HCT116 (cell line): ENCODE results near the gene ACAT2. TPM values are rescaled to one million over a fixed set of nuclear protein-coding genes. Genes with fewer than 3 reads are reported as not detected.

Source experiments
- ATAC-seq: fragments of 200-7000 bp; cut with Tn5 transposase; 2 replicates; pipeline ENCODE4 v1.9.1; 2020; ENCODE audit warnings: mild to moderate bottlenecking, moderate library complexity
- BruUV-seq: library from RNA; stranded (reverse); fragments of 400-500 nt; replicated peaks from 2 replicates; lab custom pipeline; 2021; lab: Mats Ljungman, UMichigan
- CTCF ChIA-PET: fragments of 300-600 bp; sonication (Branson Sonifier 250); formaldehyde crosslinking; loops from one replicate; lab custom pipeline; 2021; ENCODE audit warnings: antibody characterized with exemption; lab: Charles Lee
- POLR2A ChIA-PET: fragments of 300-600, 350-600 bp; sonication (Branson Sonifier 250); formaldehyde crosslinking; loops from one replicate; lab custom pipeline; 2021; ENCODE audit warnings: antibody characterized with exemption; lab: Charles Lee
- RAD21 ChIA-PET, 2 experiments: fragments of 300-600 bp; sonication (Branson Sonifier 250); formaldehyde crosslinking; loops; one replicate each; lab custom pipeline; 2023; ENCODE audit warnings: low total read pairs in 2 of 2; ENCODE audit not compliant: uncharacterized antibody in 2 of 2, unreplicated experiment in 2 of 2, low non-redundant PET in 1 of 2; lab: Charles Lee
- DNase-seq: peaks from one replicate; pipeline ENCODE4 v3.0.0-alpha.2; 2010; ENCODE audit warnings: low read depth, low spot score
- H2AFZ ChIP-seq: fragments of 200-600 bp; shearing (Covaris generic), sonication (generic); 2 replicates; pipeline ENCODE4 v1.6.1; 2017; ENCODE audit warnings: low read depth, mixed run types, mixed read lengths, antibody characterized with exemption, low read length; ENCODE audit not compliant: poor library complexity, severe bottlenecking
- H3K27ac ChIP-seq: 2 replicates; pipeline ENCODE4 v1.5.1; 2012; ENCODE audit warnings: low read depth, low read length
- H3K27me3 ChIP-seq: fragments of 200-600 bp; sonication (generic); 2 replicates; pipeline ENCODE4 v1.6.1; 2016; ENCODE audit warnings: mixed run types, low read length, mixed read lengths; ENCODE audit not compliant: insufficient read depth
- H3K36me3 ChIP-seq, 2 experiments: fragments of 200-500 bp in 1 of 2; fragments of 200-600 bp in 1 of 2; sonication (Bioruptor generic) in 1 of 2; sonication (generic) in 1 of 2; 2 replicates each; pipeline versions ENCODE4 v1.5.1 to v1.6.1; 2014 to 2016; ENCODE audit warnings: low read length in 2 of 2, inconsistent platforms in 1 of 2, mixed read lengths in 1 of 2, mixed run types in 1 of 2; ENCODE audit not compliant: insufficient read depth in 2 of 2, control insufficient read depth in 1 of 2
- H3K4me1 ChIP-seq, 2 experiments: fragments of 200-600 bp in 1 of 2; sonication (generic) in 1 of 2; 2 replicates each; pipeline versions ENCODE4 v1.5.1 to v1.6.1; 2012 to 2017; ENCODE audit warnings: low read length in 2 of 2, inconsistent platforms in 1 of 2, mild to moderate bottlenecking in 1 of 2, mixed read lengths in 1 of 2, mixed run types in 1 of 2, moderate library complexity in 1 of 2; ENCODE audit not compliant: insufficient read depth in 2 of 2, control insufficient read depth in 1 of 2
- H3K4me2 ChIP-seq: fragments of 200-600 bp; sonication (generic); 2 replicates; pipeline ENCODE4 v1.6.1; 2017; ENCODE audit warnings: mixed run types, low read length, mixed read lengths
- H3K4me3 ChIP-seq, 2 experiments: fragments of 200-600 bp in 1 of 2; sonication (generic) in 1 of 2; replicated peaks in 1 of 2; 2 replicates each; pipeline ENCODE4 v1.5.1; 2011 to 2016; ENCODE audit warnings: low read length in 2 of 2, control low read depth in 1 of 2, low read depth in 1 of 2, mild to moderate bottlenecking in 1 of 2, mixed read lengths in 1 of 2, mixed run types in 1 of 2
- H3K79me2 ChIP-seq: fragments of 200-600 bp; sonication (generic); 2 replicates; pipeline ENCODE4 v1.6.1; 2017; ENCODE audit warnings: mild to moderate bottlenecking, mixed run types, low read length, moderate library complexity, mixed read lengths; ENCODE audit not compliant: insufficient read depth
- H3K9ac ChIP-seq: fragments of 200-600 bp; sonication (generic); 2 replicates; pipeline ENCODE4 v1.6.1; 2016; ENCODE audit warnings: low read length, mixed read lengths
- H3K9me2 ChIP-seq: fragments of 200-600 bp; sonication (generic), shearing (Covaris generic); 2 replicates; pipeline ENCODE4 v1.6.1; 2017; ENCODE audit warnings: mixed run types, mild to moderate bottlenecking, moderate library complexity; ENCODE audit not compliant: insufficient read depth
- H3K9me3 ChIP-seq, 2 experiments: fragments of 200-500 bp in 1 of 2; fragments of 200-600 bp in 1 of 2; sonication (Bioruptor generic) in 1 of 2; sonication (generic) in 1 of 2; 2 replicates each; pipeline ENCODE4 v1.6.1; 2014 to 2017; ENCODE audit warnings: low read length in 2 of 2, mixed read lengths in 2 of 2, inconsistent platforms in 1 of 2, low read depth in 1 of 2, mild to moderate bottlenecking in 1 of 2, mixed run types in 1 of 2, moderate library complexity in 1 of 2; ENCODE audit not compliant: control insufficient read depth in 1 of 2, insufficient read depth in 1 of 2
- H4K20me1 ChIP-seq: fragments of 200-600 bp; sonication (generic), shearing (Covaris generic); 2 replicates; pipeline ENCODE4 v1.6.1; 2017; ENCODE audit warnings: mixed run types, mild to moderate bottlenecking, moderate library complexity; ENCODE audit not compliant: insufficient read depth
- ATF3 ChIP-seq: IDR thresholded peaks from 2 replicates; pipeline ENCODE4 v1.6.1; 2012
- CBX3 ChIP-seq: IDR thresholded peaks from 2 replicates; pipeline ENCODE4 v1.6.1; 2012; ENCODE audit warnings: low read depth
- CEBPB ChIP-seq: IDR thresholded peaks from 2 replicates; pipeline ENCODE4 v1.6.1; 2012; ENCODE audit warnings: low read depth
- CTCF ChIP-seq, 3 experiments: fragments of 200-600 bp in 1 of 3; sonication (generic) in 1 of 3; IDR thresholded peaks in 2 of 3; conservative IDR thresholded peaks in 1 of 3; 2 replicates each; pipeline ENCODE4 v1.5.1; 2012 to 2017; ENCODE audit warnings: low read depth in 2 of 3, low read length in 2 of 3, antibody characterized with exemption in 1 of 3, borderline replicate concordance in 1 of 3, control low read depth in 1 of 3, mild to moderate bottlenecking in 1 of 3, mixed read lengths in 1 of 3, mixed run types in 1 of 3, moderate library complexity in 1 of 3; ENCODE audit not compliant: insufficient read depth in 1 of 3
- EGR1 ChIP-seq: IDR thresholded peaks from 2 replicates; pipeline ENCODE4 v1.6.1; 2012; ENCODE audit warnings: low read depth
- ELF1 ChIP-seq: IDR thresholded peaks from 2 replicates; pipeline ENCODE4 v1.6.1; 2012; ENCODE audit warnings: low read depth, borderline replicate concordance
- EZH2 ChIP-seq: fragments of 200-600 bp; sonication (generic); IDR thresholded peaks from 2 replicates; pipeline ENCODE4 v1.6.1; 2017; ENCODE audit warnings: antibody characterized with exemption, mixed run types
- JUND ChIP-seq: IDR thresholded peaks from 2 replicates; pipeline ENCODE4 v1.6.1; 2012
- MAX ChIP-seq: IDR thresholded peaks from 2 replicates; pipeline ENCODE4 v1.6.1; 2012
- POLR2A ChIP-seq: IDR thresholded peaks from 2 replicates; pipeline ENCODE4 v1.7.0; 2011; ENCODE audit warnings: borderline replicate concordance; ENCODE audit not compliant: insufficient read depth, insufficient read length; ENCODE audit errors: extremely low read depth
- POLR2AphosphoS5 ChIP-seq: IDR thresholded peaks from 2 replicates; pipeline ENCODE4 v1.6.1; 2011; ENCODE audit warnings: mild to moderate bottlenecking, low read depth, low read length, moderate library complexity
- RAD21 ChIP-seq: IDR thresholded peaks from 2 replicates; pipeline ENCODE4 v1.6.1; 2012; ENCODE audit warnings: low read depth, mild to moderate bottlenecking
- REST ChIP-seq: IDR thresholded peaks from 2 replicates; pipeline ENCODE4 v1.6.1; 2012; ENCODE audit warnings: low read depth
- SIN3A ChIP-seq: IDR thresholded peaks from 2 replicates; pipeline ENCODE4 v1.6.1; 2012; ENCODE audit warnings: low read depth
- SP1 ChIP-seq: IDR thresholded peaks from 2 replicates; pipeline ENCODE4 v1.6.1; 2012; ENCODE audit warnings: low read depth
- SRF ChIP-seq: IDR thresholded peaks from 2 replicates; pipeline ENCODE4 v1.6.1; 2012; ENCODE audit warnings: low read depth
- TCF7L2 ChIP-seq: IDR thresholded peaks from 2 replicates; pipeline ENCODE4 v1.7.0; 2011; ENCODE audit warnings: borderline replicate concordance, inconsistent platforms; ENCODE audit not compliant: insufficient read depth, insufficient read length; ENCODE audit errors: extremely low read depth
- ZBTB33 ChIP-seq: IDR thresholded peaks from 2 replicates; pipeline ENCODE4 v1.6.1; 2011; ENCODE audit warnings: mild to moderate bottlenecking, low read length, moderate library complexity; ENCODE audit not compliant: insufficient replicate concordance; ENCODE audit errors: extremely low read depth
- ZFX ChIP-seq: fragments of 450-650 bp; IDR thresholded peaks from 2 replicates; pipeline ENCODE4 v1.6.1; 2017
- ZNF274 ChIP-seq: fragments of 200-500 bp; sonication (Bioruptor generic); IDR thresholded peaks from 2 replicates; pipeline ENCODE4 v1.6.1; 2014; ENCODE audit warnings: mild to moderate bottlenecking, low read depth, low read length, inconsistent platforms
- intact Hi-C: fragments of 100-400 bp; cut with micrococcal nuclease; formaldehyde crosslinking; loops from 2 replicates; pipeline ENCODE4 v1.10.0; 2022
- total RNA-seq: library from RNA; stranded (reverse); gene quantifications from one replicate; pipeline ENCODE4 v1.2.1, GENCODE V29; 2021; ENCODE audit not compliant: unreplicated experiment

ACAT2 gene
- total RNA-seq, 1 experiment from 2014 or later = 41.6 TPM

- Histone ChIP-seq H3K79me2 (no peaks in the 10 kb centered on the region), H3K4me2 (no peak overlapping the region), H2AFZ (no peak overlapping the region), H3K27me3 (no peaks in the 10 kb centered on the region), H3K36me3 (no peaks in the 10 kb centered on the region), H3K9ac (no peak overlapping the region), H3K9me2 (no peaks in the 10 kb centered on the region), H4K20me1 (no peaks in the 10 kb centered on the region), H3K9me3 (no peaks in the 10 kb centered on the region), H3K4me1 (no peaks in the 10 kb centered on the region), H3K4me3 (no peak overlapping the region), H3K27ac (no peak overlapping the region)
- TF ChIP-seq CTCF (IDR thresholded peaks at IDR 0.05 in 2 of 3, conservative IDR thresholded peaks at IDR 0.05 in 1 of 3; ENCODE audit: borderline replicate concordance in 1 of 3, insufficient read depth in 1 of 3, low read depth in 2 of 3, low read length in 2 of 3) (no peak), EGR1 (no peak), ELF1 (no peak), POLR2A (no peak), ZBTB33 (no peak), JUND (no peak), POLR2AphosphoS5 (no peak), MAX (no peak), SIN3A (no peak), TCF7L2 (no peak), SRF (no peak), CBX3 (no peak), ZNF274 (no peak), REST (no peak), ZFX (no peak), SP1 (no peak), CEBPB (no peak), EZH2 (no peak), RAD21 (no peak), ATF3 (no peak)
- ChIA-PET POLR2A (no interaction called here), CTCF (no interaction called here), RAD21 (no interaction called here)
- no TSS peak for BruUV-seq
- DNase-seq (no peak), ATAC-seq (no peak)
- intact Hi-C loops = no loop called here
Measured at GRCh38 chr6:159807150-159807858, 45.5 kb downstream of the ACAT2 start.
